Thoracic aorta (tissue), 2 donors: Measurements from ENCODE around the gene GRK7. TPM values are rescaled to one million over a fixed set of nuclear protein-coding genes. Genes with fewer than 3 reads are reported as not detected.

Experiments used
- ATAC-seq: fragments of 150-250 bp; one replicate; pipeline ENCODE4 v1.8.0; 2017; ENCODE audit warnings: low read depth; ENCODE audit not compliant: insufficient number of reproducible peaks, low FRiP score
- DNase-seq: peaks from one replicate; pipeline ENCODE4 v3.0.0-alpha.2; 2020; ENCODE audit warnings: low spot score
- H3K27ac ChIP-seq, 2 donors: fragments of 200-600 bp; sonication (generic); 1 replicate in 1 of 2; 2 replicates in 1 of 2; pipeline ENCODE4 v1.5.1; 2016; ENCODE audit warnings: mild to moderate bottlenecking in 2 of 2, moderate library complexity in 2 of 2
- H3K27me3 ChIP-seq: fragments of 200-600 bp; sonication (generic); replicated peaks from 2 replicates; pipeline ENCODE4 v1.6.0; 2016; ENCODE audit warnings: mild to moderate bottlenecking; ENCODE audit not compliant: insufficient read depth
- H3K36me3 ChIP-seq: fragments of 200-600 bp; sonication (generic); one replicate; pipeline ENCODE4 v1.5.1; 2016
- H3K4me1 ChIP-seq, 2 donors: fragments of 200-600 bp; sonication (generic); 1 replicate in 1 of 2; 2 replicates in 1 of 2; pipeline versions ENCODE4 v1.5.1 to v1.6.0; 2016; ENCODE audit warnings: low read depth in 2 of 2, mild to moderate bottlenecking in 1 of 2; ENCODE audit not compliant: control insufficient read depth in 1 of 2
- H3K4me3 ChIP-seq: fragments of 200-600 bp; sonication (generic); 2 replicates; pipeline ENCODE4 v1.5.1; 2016; ENCODE audit warnings: mild to moderate bottlenecking
- H3K9me3 ChIP-seq: fragments of 200-600 bp; sonication (generic); 2 replicates; pipeline ENCODE4 v1.5.1; 2016
- total RNA-seq, 2 donors: library from RNA; depleted of rRNA; stranded (reverse); fragments of >200 nt; gene quantifications; one replicate each; pipeline versions ENCODE4 v1.1.0 to v1.2.3, GENCODE V29; 2016
- TF ChIP-seq, protein P1 (sequence below): fragments of 200-600 bp; sonication (generic); IDR thresholded peaks from one replicate; pipeline ENCODE4 v1.5.1; 2019; ENCODE audit warnings: antibody characterized with exemption

GRK7 gene
- total RNA-seq, 2 donors from 2014 or later: not detected

- no peaks in the 10 kb centered on the region for H3K4me1 ChIP-seq
- DNase-seq (no peak), ATAC-seq (no peak)
- TF ChIP-seq, protein P1, sequence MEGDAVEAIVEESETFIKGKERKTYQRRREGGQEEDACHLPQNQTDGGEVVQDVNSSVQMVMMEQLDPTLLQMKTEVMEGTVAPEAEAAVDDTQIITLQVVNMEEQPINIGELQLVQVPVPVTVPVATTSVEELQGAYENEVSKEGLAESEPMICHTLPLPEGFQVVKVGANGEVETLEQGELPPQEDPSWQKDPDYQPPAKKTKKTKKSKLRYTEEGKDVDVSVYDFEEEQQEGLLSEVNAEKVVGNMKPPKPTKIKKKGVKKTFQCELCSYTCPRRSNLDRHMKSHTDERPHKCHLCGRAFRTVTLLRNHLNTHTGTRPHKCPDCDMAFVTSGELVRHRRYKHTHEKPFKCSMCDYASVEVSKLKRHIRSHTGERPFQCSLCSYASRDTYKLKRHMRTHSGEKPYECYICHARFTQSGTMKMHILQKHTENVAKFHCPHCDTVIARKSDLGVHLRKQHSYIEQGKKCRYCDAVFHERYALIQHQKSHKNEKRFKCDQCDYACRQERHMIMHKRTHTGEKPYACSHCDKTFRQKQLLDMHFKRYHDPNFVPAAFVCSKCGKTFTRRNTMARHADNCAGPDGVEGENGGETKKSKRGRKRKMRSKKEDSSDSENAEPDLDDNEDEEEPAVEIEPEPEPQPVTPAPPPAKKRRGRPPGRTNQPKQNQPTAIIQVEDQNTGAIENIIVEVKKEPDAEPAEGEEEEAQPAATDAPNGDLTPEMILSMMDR: no peak
- H3K4me3 ChIP-seq: no peak overlapping the region
- no peak overlapping the region for H3K27ac ChIP-seq
- no peaks in the 10 kb centered on the region for H3K27me3 ChIP-seq
- no peaks in the 10 kb centered on the region for H3K9me3 ChIP-seq
- H3K36me3 ChIP-seq: no peaks in the 10 kb centered on the region
These were observed 15.0 kb downstream of the GRK7 start for GRCh38 chr3:141777957-141778813.

DNA sequence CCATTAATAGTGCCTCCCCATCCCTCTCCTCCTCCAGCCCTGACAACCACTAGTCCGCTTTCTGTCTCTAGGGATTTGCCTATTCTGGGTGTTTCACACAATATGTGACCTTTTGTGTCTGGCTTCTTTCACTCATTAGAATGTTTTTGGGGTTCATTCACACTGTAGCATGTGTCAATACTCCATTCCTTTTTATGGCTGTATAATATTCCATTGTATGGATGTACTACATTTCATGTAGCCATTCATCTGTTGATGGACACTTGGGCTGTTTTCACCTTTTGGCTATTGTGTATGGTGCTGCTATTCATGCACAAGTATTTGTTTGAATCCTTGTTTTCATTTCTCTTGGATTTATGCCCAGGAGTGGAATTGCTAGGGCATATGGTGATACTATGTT, 16.5 kb downstream of the GRK7 start:
- Histone ChIP-seq H3K27ac (no peak overlapping the region), H3K4me3 (no peak overlapping the region), H3K9me3 (no peaks in the 10 kb centered on the region), H3K36me3 (no peaks in the 10 kb centered on the region), H3K27me3 (no peaks in the 10 kb centered on the region), H3K4me1 (no peaks in the 10 kb centered on the region)
- TF ChIP-seq, protein P1: no peak
- DNase-seq (no peak), ATAC-seq (no peak)

GRCh38 chr3:141782386-141782932, 19.3 kb downstream of the GRK7 start:
- Histone ChIP-seq H3K4me1 (no peaks in the 10 kb centered on the region), H3K4me3 (no peak overlapping the region), H3K27me3 (no peaks in the 10 kb centered on the region), H3K36me3 (no peaks in the 10 kb centered on the region), H3K27ac (no peak overlapping the region), H3K9me3 (no peaks in the 10 kb centered on the region)
- ATAC-seq (no peak), DNase-seq (no peak)
- TF ChIP-seq, protein P1: no peak

DNA sequence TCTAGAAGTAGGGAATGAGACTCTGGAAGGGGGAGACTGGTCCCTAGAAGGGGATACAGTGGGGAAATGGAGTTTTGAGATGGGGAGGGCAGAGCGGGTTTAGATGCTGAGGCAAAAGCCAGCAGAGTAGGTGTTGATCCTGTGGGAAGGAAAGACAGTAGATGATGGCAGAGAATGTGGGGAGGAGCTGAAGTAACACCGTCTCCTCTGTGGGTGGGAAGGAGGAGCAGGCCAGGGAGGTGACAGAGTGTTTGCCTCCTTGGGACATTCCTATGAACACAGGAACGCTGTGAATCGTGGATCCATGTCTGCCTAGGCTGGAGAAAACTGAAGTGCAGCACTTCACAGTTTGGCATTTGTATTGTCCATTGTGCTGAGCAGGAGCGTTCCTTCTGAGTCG, 20.4 kb downstream of the GRK7 start:
- Histone ChIP-seq H3K36me3 (no peaks in the 10 kb centered on the region), H3K4me1 (no peaks in the 10 kb centered on the region), H3K4me3 (no peak overlapping the region), H3K27ac (no peak overlapping the region), H3K27me3 (no peaks in the 10 kb centered on the region), H3K9me3 (no peaks in the 10 kb centered on the region)
- TF ChIP-seq, protein P1: no peak
- ATAC-seq (no peak), DNase-seq (no peak)

DNA sequence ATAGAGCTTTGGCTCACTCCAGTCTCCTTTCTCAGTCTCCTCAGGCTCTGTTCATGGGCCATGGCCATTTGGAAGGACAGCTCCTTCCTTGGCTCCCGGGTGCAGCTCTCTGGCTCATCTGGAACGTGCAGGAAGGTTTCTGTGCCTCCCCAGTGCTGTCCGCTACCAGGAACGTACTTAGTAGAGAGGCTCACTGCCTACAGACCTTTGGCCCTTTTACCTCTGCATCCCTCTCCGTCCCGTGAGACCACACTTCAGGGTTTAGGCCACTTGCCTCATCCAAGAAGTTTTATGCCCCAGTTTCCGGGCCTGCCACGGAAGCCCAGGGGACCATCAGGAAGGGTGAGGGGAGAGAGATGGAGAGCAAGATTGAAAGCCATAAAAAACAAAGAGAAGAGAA, 20.9 kb downstream of the GRK7 start:
- Histone ChIP-seq H3K27me3 (no peaks in the 10 kb centered on the region), H3K4me1 (no peaks in the 10 kb centered on the region), H3K4me3 (no peak overlapping the region), H3K27ac (no peak overlapping the region), H3K36me3 (no peaks in the 10 kb centered on the region), H3K9me3 (no peaks in the 10 kb centered on the region)
- DNase-seq (no peak), ATAC-seq (no peak)
- TF ChIP-seq, protein P1: no peak
